ENCODE results near the gene COL6A1. TPM values are rescaled to one million over a fixed set of nuclear protein-coding genes. Genes with fewer than 3 reads are reported as not detected.
"Not testable (repeated sequence)": the region's sequence is repeated elsewhere in the genome, so short reads cannot be mapped to it uniquely, and the experiment has no call there.

COL6A1 gene
- total and polyA plus RNA-seq, 2 of the 4 experiments (the other 2 are of a cell fraction), result 173 to 1,578 TPM

DNA sequence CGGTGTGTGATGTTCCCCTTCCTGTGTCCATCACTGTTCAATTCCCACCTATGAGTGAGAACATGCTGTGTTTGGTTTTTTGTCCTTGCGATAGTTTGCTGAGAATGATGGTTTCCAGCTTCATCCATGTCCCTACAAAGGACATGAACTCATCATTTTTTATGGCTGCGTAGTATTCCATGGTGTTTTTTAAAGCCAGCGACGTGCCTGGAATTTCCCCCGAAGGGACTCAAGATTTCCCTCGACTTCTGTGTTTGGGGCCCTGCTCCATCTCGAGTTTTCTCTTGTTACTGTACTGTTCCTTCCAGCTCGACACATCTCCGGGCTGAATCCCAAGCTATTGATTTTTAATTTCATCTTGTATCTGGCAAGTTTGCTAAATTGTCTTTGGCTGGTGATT lies 29.0 kb upstream of the COL6A1 start:
- H3K4me1 ChIP-seq (ENCODE audit: control insufficient read depth, insufficient read depth, low read length); H3K9ac ChIP-seq (ENCODE audit: low read depth, low read length); H2BK20ac ChIP-seq (ENCODE audit: low read depth, low read length); H4K20me1 ChIP-seq (ENCODE audit: insufficient read depth, low read length); H3K56ac ChIP-seq (ENCODE audit: extremely low read depth, insufficient read depth, low read length); CTCF ChIA-PET; H3K18ac ChIP-seq (ENCODE audit: low read depth, low read length); H3K4me3 ChIP-seq (ENCODE audit: insufficient read depth, low read depth, low read length); H3K27ac ChIP-seq (ENCODE audit: insufficient read depth, low read length); H2AFZ ChIP-seq (replicated peaks; ENCODE audit: low read length, poor library complexity); POLR2A ChIA-PET (ENCODE audit: unreplicated experiment); H3K27me3 ChIP-seq (ENCODE audit: control insufficient read depth, insufficient read depth, low read length); in situ Hi-C loops (cut with MboI; ENCODE audit: low sequenced_read_pairs); ATAC-seq (ENCODE audit: low read depth); dilution Hi-C loops (cut with HindIII; ENCODE audit: low sequenced_read_pairs, unreplicated experiment); DNase-seq; H2BK15ac ChIP-seq (ENCODE audit: low read depth, low read length); H3K36me3 ChIP-seq (ENCODE audit: control insufficient read depth, insufficient read depth, low read length); H2AK9ac ChIP-seq (replicated peaks; ENCODE audit: low read depth, low read length, poor library complexity); H2AK5ac ChIP-seq (ENCODE audit: low read depth, low read length); H3K14ac ChIP-seq (replicated peaks; ENCODE audit: low read depth, low read length); H3K4me2 ChIP-seq (ENCODE audit: low read depth, low read length); H3K4ac ChIP-seq (ENCODE audit: low read depth, low read length); intact Hi-C loops (cut with micrococcal nuclease); H2BK120ac ChIP-seq (ENCODE audit: low read depth, low read length); BruUV-seq (replicated peaks); H2BK5ac ChIP-seq (ENCODE audit: low read depth, low read length, poor library complexity, severe bottlenecking); H4K91ac ChIP-seq (ENCODE audit: insufficient read depth, low read depth, low read length); H3K79me1 ChIP-seq (ENCODE audit: low read depth in 1 of 2, low read length in 2 of 2); H3K9me1 ChIP-seq (ENCODE audit: insufficient read depth, low read length); H3K23ac ChIP-seq (ENCODE audit: low read depth, low read length); H4K5ac ChIP-seq (ENCODE audit: low read depth, low read length); H4K8ac ChIP-seq (ENCODE audit: low read depth in 2 of 2, low read length in 2 of 2); H3K9me3 ChIP-seq (ENCODE audit: control insufficient read depth, insufficient read depth, low read length): not testable (repeated sequence)
- 82% methylated on average over 4 of the region's 10 CpGs; no CpG with 5 or more reads in 1 of the 2 experiments for WGBS, 2 experiments (ENCODE audit: extremely low coverage in 2 of 2, insufficient read length in 1 of 2)

Data from IMR-90 (cell line).